HEK293T (cell line): ENCODE data around the gene NEMP2.

Experiments used
- BHLHE40 ChIP-seq: fragments of 450-650 bp; IDR thresholded peaks from 2 replicates; pipeline ENCODE4 v1.6.1; 2016; ENCODE audit warnings: mild to moderate bottlenecking, moderate library complexity, borderline replicate concordance
- CTBP1 ChIP-seq: fragments of 450-650 bp; IDR thresholded peaks from 2 replicates; pipeline ENCODE4 v1.6.1; 2016; ENCODE audit warnings: borderline replicate concordance
- ELF4 ChIP-seq: fragments of 450-650 bp; IDR thresholded peaks from 2 replicates; pipeline ENCODE4 v1.6.1; 2017; ENCODE audit warnings: antibody characterized with exemption
- FOXA1 ChIP-seq: fragments of 450-650 bp; IDR thresholded peaks from 2 replicates; pipeline ENCODE4 v1.6.1; 2016; ENCODE audit warnings: mild to moderate bottlenecking
- LEF1 ChIP-seq: fragments of 450-650 bp; IDR thresholded peaks from 2 replicates; pipeline ENCODE4 v1.6.1; 2017; ENCODE audit warnings: mild to moderate bottlenecking, borderline replicate concordance
- SP1 ChIP-seq: fragments of 450-650 bp; IDR thresholded peaks from 2 replicates; pipeline ENCODE4 v1.6.1; 2017
- ZNF384 ChIP-seq: fragments of 450-650 bp; IDR thresholded peaks from 2 replicates; pipeline ENCODE4 v1.6.1; 2016

DNA sequence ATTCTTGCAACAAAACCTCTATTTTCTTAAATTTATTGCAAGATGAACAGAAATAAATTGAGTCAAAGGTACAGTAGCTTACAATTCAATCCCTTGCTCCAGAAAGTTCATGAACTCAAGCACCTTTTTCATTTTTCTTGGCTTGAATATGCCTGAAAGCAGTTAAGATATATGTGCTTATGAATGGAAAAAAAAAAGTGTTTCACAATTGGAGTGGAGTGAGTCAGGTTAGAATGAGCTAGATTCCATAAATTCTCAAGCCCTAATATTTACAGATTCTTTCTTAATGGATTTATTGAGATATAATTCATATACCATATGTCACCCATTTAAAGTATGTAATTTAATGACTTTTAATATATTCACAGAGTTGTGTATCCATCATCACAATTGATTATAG is 39.6 kb upstream of the NEMP2 start:
- TF ChIP-seq BHLHE40: no peak
- TF ChIP-seq LEF1: no peak
- no peak for TF ChIP-seq ELF4
- TF ChIP-seq ZNF384: no peak
- no peak for TF ChIP-seq SP1
- TF ChIP-seq FOXA1: no peak
- TF ChIP-seq CTBP1: no peak
